Thoracic aorta (tissue), 2 donors: Measurements from ENCODE around the gene CMTM1. TPM values are rescaled to one million over a fixed set of nuclear protein-coding genes. Genes with fewer than 3 reads are reported as not detected.

Experiments
- ATAC-seq: fragments of 150-250 bp; one replicate; pipeline ENCODE4 v1.8.0; 2017; ENCODE audit warnings: low read depth; ENCODE audit not compliant: insufficient number of reproducible peaks, low FRiP score
- DNase-seq: peaks from one replicate; pipeline ENCODE4 v3.0.0-alpha.2; 2020; ENCODE audit warnings: low spot score
- H3K27ac ChIP-seq, 2 donors: fragments of 200-600 bp; sonication (generic); 1 replicate in 1 of 2; 2 replicates in 1 of 2; pipeline ENCODE4 v1.5.1; 2016; ENCODE audit warnings: mild to moderate bottlenecking in 2 of 2, moderate library complexity in 2 of 2
- H3K27me3 ChIP-seq: fragments of 200-600 bp; sonication (generic); replicated peaks from 2 replicates; pipeline ENCODE4 v1.6.0; 2016; ENCODE audit warnings: mild to moderate bottlenecking; ENCODE audit not compliant: insufficient read depth
- H3K36me3 ChIP-seq: fragments of 200-600 bp; sonication (generic); one replicate; pipeline ENCODE4 v1.5.1; 2016
- H3K4me1 ChIP-seq, 2 donors: fragments of 200-600 bp; sonication (generic); 1 replicate in 1 of 2; 2 replicates in 1 of 2; pipeline versions ENCODE4 v1.5.1 to v1.6.0; 2016; ENCODE audit warnings: low read depth in 2 of 2, mild to moderate bottlenecking in 1 of 2; ENCODE audit not compliant: control insufficient read depth in 1 of 2
- H3K4me3 ChIP-seq: fragments of 200-600 bp; sonication (generic); 2 replicates; pipeline ENCODE4 v1.5.1; 2016; ENCODE audit warnings: mild to moderate bottlenecking
- H3K9me3 ChIP-seq: fragments of 200-600 bp; sonication (generic); 2 replicates; pipeline ENCODE4 v1.5.1; 2016
- CTCF ChIP-seq: fragments of 200-600 bp; sonication (generic); IDR thresholded peaks from one replicate; pipeline ENCODE4 v1.5.1; 2019; ENCODE audit warnings: antibody characterized with exemption
- total RNA-seq, 2 donors: library from RNA; depleted of rRNA; stranded (reverse); fragments of >200 nt; gene quantifications; one replicate each; pipeline versions ENCODE4 v1.1.0 to v1.2.3, GENCODE V29; 2016

CMTM1 gene
- total RNA-seq, 2 donors from 2014 or later = 0.81 to 7.5 TPM

DNA sequence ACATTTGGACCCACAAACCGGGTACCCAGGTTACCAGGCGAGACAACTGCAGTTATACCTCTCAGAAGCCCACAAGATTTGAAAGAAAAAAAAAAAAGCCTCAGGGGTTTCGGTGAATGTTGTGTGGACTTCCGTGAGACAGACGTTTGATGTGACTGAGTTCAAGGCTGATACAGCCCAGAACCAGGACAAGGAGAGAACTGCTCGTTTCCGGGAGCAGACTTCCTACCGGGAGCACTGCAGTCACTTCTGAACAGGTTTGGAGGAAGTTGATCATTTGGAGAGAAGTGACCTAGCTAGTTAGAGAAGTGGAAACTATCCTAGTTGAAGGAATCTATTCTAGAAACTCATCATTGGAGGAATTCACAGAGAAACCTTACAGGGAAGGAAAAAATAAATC, 13.0 kb upstream of the CMTM1 start:
- peak overlapping the region; percentile 78 for H3K4me3 ChIP-seq
- H3K27me3 ChIP-seq = no peaks in the 10 kb centered on the region
- no peak for TF ChIP-seq CTCF
- H3K36me3 ChIP-seq = no peaks in the 10 kb centered on the region
- ATAC-seq = no peak
- H3K27ac ChIP-seq = no peak overlapping the region
- peaks cover 18 to 57% of the 10 kb centered on the region in 2 donors for H3K4me1 ChIP-seq
- no peak for DNase-seq
- no peaks in the 10 kb centered on the region for H3K9me3 ChIP-seq

DNA sequence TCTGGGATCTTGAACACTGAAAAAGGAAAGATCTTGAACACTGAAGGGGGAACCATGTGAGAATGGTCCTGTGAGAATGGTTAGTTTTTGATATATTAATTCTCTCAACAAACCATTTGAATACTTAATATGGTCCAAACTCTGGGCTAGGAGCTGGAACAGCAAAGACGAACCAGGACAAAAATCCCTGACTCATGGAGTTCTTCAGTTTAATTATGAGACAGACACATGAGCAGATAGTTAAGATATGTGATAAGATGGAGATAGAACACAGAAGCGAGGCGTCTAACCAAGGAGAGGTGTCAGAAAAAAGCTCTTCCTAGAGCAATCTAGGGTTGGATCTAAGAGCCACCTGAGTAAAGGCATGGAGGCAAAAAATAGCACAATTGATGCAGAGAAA, 12.2 kb upstream of the CMTM1 start:
- Histone ChIP-seq H3K9me3 (no peaks in the 10 kb centered on the region), H3K36me3 (no peaks in the 10 kb centered on the region), H3K27ac (no peak overlapping the region), H3K4me3 (peak overlapping the region; percentile 78), H3K4me1 (peaks cover 11 to 49% of the 10 kb centered on the region in 2 donors), H3K27me3 (no peaks in the 10 kb centered on the region)
- no peak for DNase-seq
- TF ChIP-seq CTCF = no peak
- no peak for ATAC-seq

DNA sequence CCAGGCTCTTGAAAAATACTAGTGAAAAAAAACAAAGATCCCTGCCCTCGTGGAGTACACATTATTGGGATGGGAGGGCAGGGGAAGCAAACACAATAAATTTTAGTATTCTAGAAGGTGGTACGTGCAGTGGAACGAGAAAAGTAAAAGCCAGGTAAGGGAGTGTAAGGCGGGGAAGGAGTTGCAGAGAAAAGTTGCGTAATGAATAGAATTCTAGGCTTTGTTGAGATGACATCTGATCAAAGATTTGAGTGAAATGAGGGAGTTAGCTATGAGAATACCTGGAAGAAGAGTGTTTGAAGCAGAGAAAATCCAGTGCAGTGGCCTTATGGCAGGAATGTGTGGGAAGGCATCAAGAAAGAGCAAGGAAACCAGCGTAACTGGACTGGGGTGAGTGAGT, 11.7 kb upstream of the CMTM1 start:
- Histone ChIP-seq H3K27ac (no peak overlapping the region), H3K36me3 (no peaks in the 10 kb centered on the region), H3K27me3 (no peaks in the 10 kb centered on the region), H3K4me1 (peaks cover 10 to 48% of the 10 kb centered on the region in 2 donors), H3K4me3 (no peak overlapping the region), H3K9me3 (no peaks in the 10 kb centered on the region)
- DNase-seq = no peak
- ATAC-seq = no peak
- no peak for TF ChIP-seq CTCF

- DNase-seq (no peak), ATAC-seq (no peak)
- Histone ChIP-seq H3K36me3 (no peaks in the 10 kb centered on the region), H3K4me1 (peaks cover 3 to 10% of the 10 kb centered on the region in 2 donors), H3K27me3 (no peaks in the 10 kb centered on the region), H3K9me3 (no peaks in the 10 kb centered on the region), H3K27ac (no peak overlapping the region), H3K4me3 (no peak overlapping the region)
- no peak for TF ChIP-seq CTCF
Observed at GRCh38 chr16:66560107-66560506, 6.1 kb upstream of the CMTM1 start.

DNA sequence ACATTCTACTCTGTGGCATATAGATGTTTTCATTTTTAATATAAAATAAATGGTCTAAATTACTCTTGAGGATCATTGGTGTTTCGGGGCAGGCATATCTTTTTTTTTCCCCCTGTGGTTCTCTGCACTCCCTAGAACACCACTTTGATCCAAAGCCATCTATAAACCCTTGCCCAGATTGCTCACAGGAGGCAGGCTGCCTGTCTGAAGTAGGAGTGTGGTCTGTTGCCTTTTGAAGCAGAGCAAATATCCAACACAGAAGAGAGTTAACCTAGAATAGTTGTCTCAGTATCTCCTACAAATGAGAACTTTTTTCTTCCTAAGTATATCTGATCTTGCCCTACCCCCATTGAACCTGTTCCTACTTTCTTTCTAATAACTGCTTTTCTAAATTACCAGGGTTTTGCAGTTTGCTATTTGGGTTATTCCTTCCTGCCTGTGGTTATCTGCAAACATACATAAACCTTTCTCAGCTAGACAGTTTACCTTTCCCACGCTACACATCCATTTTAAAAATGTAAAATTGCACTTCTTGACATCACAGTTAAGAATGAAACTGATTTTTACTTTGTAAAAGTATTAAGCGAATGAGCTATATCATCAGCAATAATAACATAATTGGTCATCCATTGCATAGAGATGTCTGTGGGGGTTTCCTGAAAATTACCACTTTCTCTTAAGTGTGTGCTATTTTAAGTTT, 4.7 kb upstream of the CMTM1 start:
- Histone ChIP-seq H3K4me1 (peaks cover 0 to 6% of the 10 kb centered on the region in 2 donors), H3K9me3 (no peaks in the 10 kb centered on the region), H3K27ac (no peak overlapping the region), H3K4me3 (no peak overlapping the region), H3K27me3 (no peaks in the 10 kb centered on the region), H3K36me3 (no peaks in the 10 kb centered on the region)
- TF ChIP-seq CTCF = no peak
- ATAC-seq (no peak), DNase-seq (no peak)
